GM21381 (cell line): ENCODE results near the gene NABP2.
A peak's percentile ranks its signal among the peaks of the same experiment; 100 is the strongest.
"Not testable (repeated sequence)": the region's sequence is repeated elsewhere in the genome, so short reads cannot be mapped to it uniquely, and the experiment has no call there.

Experiments
- ATAC-seq: cut with Tn5 transposase; IDR thresholded peaks from one replicate; pipeline ENCODE4 v1.9.1; 2021; ENCODE audit warnings: mild to moderate bottlenecking, moderate library complexity; ENCODE audit not compliant: unreplicated experiment

NABP2 gene

GRCh38 chr12:56243731-56244181, 19.6 kb downstream of the NABP2 start:
- no peak for ATAC-seq

GRCh38 chr12:56244494-56244893, 20.4 kb downstream of the NABP2 start:
- no peak for ATAC-seq

- ATAC-seq: no peak
Measured at GRCh38 chr12:56247923-56248322, 23.8 kb downstream of the NABP2 start.

DNA sequence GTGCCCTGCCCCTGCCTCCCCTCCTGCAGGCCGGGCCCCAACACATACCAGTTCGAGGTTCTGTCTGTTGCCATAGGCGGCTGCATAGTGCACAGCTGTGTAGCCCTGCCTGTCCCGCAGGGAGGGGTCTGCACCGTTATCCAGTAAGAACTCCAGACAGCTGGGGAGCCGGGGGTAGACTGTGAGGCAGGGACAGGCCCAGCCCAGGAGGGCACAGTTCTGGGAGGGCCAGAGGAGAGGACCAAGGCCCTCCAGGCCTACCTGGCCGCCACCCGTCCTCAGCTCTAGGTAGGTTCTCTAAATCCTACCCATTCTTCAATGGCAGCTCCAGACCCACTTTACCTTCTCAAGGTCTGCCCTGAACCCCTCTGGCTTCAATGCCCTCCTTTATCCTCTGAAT, 24.6 kb downstream of the NABP2 start:
- no peak for ATAC-seq

GRCh38 chr12:56252649-56253048, 28.5 kb downstream of the NABP2 start:
- ATAC-seq: no peak

DNA sequence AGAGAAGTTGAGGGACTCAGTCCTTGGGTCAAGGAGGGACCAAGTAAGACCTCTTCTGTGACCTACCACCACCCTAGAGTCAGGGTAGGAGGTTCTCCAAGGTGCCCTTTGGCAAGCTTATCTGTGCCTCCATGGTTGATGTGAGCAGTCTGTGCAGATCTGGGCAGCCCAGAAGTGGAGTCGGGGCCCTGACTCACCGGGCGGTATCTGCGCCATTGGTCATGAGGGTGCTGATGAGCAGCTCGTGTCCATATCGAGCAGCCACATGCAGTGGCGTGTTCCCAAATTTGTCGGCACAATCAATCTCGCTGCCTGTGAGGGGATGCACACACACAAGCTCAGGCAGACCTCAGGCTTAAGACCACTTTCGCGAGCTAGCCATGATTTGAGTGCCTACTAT, 28.9 kb downstream of the NABP2 start:
- no peak for ATAC-seq

- ATAC-seq: no peak
Measured at GRCh38 chr12:56255671-56256070, 31.5 kb downstream of the NABP2 start.

DNA sequence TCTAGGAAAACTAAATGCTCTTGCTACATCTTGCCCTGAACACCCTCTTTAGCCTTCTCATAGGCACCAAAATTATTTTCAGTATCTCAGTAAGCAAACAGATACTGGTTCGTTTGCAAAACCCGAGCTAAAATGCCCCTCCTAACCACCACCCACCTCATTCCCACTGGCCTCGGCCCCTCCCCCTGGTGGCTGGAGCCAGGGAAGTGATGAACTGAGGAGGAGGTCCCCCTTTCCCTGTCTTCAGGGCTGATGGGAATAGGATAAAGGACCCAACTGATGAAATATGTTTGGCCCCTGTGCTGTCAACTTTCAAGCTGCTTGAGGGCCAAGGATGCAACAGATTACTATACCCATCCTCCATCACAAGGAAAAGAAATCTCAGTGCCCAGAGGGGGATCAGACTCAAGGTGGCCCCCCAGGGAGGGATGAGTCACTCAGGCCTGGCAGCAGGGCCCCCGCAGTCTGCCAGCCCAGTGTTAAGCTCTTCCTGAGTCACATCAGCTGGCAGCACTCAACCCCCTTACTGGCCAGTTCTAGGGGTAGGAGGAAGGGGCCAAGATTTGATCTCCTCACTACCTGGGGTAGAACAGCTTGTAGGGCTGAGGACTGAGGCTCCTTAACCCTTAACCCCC, 32.3 kb downstream of the NABP2 start:
- ATAC-seq: no peak

GRCh38 chr12:56257071-56257470, 32.9 kb downstream of the NABP2 start:
- no peak for ATAC-seq

- ATAC-seq: no peak
Measured at GRCh38 chr12:56257491-56258067, 33.4 kb downstream of the NABP2 start.

DNA sequence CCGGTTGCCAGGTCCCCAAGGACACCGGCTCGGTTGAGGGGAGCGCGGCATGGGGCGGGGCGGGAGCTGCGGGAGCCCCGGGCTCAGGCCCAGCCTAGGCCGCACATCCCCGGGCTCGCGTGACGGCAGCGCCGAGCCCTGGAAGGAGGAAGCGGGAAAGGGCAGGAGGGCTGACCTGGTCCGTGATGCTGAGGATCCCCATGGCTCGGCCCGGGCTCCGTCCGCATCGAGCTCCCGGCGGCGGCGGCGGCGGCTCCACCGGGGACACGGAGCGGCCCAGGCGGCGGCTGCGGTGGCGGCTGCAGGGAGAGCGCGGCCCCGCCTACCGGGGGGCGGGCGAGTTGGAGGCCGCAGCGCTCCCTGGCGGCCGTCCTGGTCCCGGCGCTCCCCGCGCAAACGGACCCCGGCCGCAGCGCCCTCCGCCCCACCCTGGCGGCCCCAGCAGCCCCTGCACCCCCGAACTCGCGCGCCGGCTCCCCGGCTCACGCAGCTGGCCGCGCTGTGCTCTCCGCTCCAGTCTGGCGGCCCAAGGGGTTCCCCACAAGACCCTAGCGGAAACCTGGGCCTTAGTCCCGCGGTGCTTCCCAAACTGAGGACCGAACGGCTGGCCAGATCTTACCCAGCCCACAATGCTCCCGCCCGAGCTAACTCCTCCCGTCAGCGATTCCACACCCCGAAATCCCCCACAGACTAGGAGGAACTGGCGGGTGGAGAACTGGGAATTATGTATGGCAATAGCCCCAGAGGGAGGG, 34.1 kb downstream of the NABP2 start, which contains the start of gene ANKRD52:
ANKRD52 (minus strand) TSS at position 317 of the 752 bp plus-strand sequence; CDS start at position 202, 115 bp downstream.
- ATAC-seq: peak; percentile 87

DNA sequence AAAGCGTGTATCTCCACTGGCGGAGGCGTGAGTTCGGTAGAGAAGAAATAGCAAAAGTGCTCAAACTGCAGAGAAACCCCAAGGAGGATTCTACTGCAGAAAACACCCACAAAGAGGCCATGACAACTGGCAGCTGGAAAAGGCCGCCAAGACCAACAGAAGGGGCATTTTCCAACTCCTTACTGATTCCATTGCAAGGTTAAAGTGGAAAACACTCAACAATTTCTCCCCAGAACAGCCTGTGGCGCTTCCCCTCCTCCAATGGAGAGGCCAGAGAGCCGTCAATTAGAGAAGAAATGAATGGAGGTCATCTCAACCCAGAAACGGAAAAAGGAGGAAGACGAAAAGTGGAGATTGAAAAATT, 34.7 kb downstream of the NABP2 start:
- no peak for ATAC-seq

GRCh38 chr12:56260380-56260779, 36.2 kb downstream of the NABP2 start:
- ATAC-seq: no peak

- ATAC-seq: no peak
Measured at GRCh38 chr12:56260921-56261320, 36.8 kb downstream of the NABP2 start.

DNA sequence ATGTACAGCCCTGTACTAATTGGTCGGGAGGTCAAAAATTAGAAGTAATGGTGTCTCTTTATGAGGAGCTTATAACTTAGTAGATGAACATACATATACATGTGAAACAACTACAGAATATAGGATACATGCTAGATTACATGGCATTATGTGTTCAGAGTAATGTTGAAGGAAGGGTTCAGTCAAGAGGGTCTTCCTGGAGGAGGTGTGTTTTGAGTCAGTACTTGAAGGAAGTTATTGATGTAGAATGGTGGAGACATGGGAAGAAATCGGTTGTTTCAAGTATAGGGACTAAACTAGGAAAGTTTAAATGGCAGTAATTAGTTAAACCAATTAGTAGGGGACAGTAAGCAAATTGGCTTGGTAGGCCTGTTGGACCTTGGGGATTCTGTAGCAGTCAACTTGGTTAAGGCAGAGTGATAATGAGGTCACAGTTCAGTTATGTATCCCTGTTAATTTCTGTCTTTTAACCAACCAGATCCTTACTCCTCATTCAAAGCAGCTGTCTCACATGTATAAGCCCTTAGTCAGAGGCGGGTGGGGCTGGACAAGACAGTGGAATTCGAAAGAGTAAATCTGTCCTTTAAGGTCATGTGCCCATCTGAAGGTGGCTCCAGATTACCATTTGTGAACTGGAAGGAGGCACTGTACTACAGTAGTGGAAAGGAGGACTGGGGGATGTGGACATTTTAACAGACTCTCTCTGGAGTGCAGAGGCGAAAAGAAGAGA, 37.5 kb downstream of the NABP2 start:
- ATAC-seq: no peak

- ATAC-seq: not testable (repeated sequence)
Measured at GRCh38 chr12:56262955-56263354, 38.8 kb downstream of the NABP2 start.

- ATAC-seq: not testable (repeated sequence)
Measured at GRCh38 chr12:56266068-56266692, 42.0 kb downstream of the NABP2 start.

- ATAC-seq: peak; percentile 91
Measured at GRCh38 chr12:56266693-56267442, 42.7 kb downstream of the NABP2 start, which contains the start of gene COQ10A. TSS of gene COQ10A (plus strand) at chr12:56266942. CDS start at chr12:56267119, 177 bp downstream.

DNA sequence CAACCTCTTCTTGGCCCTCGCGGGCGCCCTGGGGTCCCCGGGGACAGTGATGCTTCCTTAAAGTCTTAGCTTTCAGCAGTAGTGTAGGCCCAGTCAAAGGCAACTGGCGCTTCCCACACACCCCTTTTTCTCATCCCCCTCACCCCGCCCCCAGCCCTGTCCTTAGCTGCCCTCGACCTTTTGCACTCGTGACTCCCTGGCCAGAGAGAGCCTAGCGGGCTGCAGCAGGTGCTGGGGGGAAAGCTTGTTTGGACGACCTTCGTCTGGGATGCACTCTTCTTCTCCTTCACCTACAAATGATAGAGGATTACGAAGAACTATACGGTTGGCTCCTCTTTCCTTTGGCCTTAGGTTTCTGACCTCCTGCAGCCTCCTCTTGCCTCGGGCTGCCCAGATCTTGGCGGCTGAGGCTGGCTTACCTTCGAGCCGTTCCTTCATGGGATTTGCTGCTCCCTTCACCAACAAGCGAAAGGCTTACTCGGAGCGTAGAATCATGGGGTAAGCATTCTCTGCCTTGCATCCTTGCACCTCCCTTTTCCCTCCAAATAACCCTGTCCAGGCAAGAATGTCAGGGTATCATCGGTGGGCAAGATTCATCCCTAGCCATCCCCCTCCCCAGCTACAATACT, 43.4 kb downstream of the NABP2 start:
- no peak for ATAC-seq

DNA sequence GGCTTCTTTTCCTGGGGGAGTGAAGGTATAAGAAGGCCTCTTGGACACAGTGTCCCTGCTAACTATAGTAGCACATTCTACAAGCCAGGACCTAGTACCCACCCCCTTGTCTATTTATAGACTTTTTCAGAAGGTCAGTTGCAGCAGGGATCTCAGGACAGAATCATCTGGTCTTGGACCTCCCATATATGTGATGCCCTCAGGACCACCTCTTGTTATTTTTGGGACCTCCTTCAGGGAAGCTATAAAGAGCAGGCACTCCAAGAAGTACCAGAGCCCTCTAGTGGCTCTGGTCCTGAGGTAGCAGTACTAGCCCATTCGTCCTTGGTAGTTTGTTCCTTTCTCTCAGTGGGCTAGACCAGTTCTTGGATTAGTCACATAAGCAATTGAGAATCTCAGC, 46.9 kb downstream of the NABP2 start:
- no peak for ATAC-seq
